HG03558 (cell line): ENCODE data around the gene NLRP3.
"Not testable (repeated sequence)": the region's sequence is repeated elsewhere in the genome, so short reads cannot be mapped to it uniquely, and the experiment has no call there.

ENCODE experiments used
- ATAC-seq: cut with Tn5 transposase; IDR thresholded peaks from one replicate; pipeline ENCODE4 v1.9.1; 2021; ENCODE audit warnings: moderate number of reproducible peaks; ENCODE audit not compliant: unreplicated experiment; ENCODE audit errors: extremely low read depth

NLRP3 gene

DNA sequence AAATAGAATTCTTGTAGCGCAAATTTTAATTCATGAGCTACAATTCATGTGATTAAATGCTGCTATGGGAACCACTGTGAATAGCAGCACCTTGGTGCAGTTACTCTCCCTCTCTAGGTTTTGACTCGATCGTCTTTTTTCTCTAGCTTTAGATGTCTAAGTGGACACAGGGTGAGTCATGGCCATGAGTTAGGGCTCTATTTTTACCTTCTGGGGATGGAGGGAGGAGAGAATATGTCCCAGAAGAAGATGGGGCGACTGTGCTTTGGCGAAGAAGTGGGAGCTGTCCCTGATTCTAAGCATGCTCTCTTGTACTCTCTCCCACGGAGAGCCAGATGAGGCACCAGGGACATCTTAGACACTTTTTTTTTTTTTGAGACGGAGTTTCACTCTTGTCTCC, 43.5 kb downstream of the NLRP3 start:
- ATAC-seq, result no peak

DNA sequence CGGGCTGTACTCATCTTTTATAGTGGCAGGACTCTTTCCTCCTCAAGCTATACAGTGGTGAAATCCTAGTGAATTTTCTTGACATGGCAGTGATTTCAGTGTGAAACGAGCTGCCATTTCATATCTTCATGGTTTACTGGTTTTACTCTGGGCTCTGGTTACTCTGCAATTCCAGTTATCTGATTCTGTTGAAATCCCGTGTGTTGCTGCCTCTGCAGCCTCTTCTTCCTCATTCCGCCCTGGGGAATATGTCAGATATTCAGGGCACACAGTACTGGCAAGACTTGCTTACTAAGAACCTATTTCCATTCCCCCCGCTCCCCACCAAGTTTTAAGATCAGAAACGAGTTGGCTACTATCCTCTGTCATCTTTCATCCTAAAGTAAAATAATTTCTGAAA, 49.8 kb downstream of the NLRP3 start:
- ATAC-seq, result no peak

DNA sequence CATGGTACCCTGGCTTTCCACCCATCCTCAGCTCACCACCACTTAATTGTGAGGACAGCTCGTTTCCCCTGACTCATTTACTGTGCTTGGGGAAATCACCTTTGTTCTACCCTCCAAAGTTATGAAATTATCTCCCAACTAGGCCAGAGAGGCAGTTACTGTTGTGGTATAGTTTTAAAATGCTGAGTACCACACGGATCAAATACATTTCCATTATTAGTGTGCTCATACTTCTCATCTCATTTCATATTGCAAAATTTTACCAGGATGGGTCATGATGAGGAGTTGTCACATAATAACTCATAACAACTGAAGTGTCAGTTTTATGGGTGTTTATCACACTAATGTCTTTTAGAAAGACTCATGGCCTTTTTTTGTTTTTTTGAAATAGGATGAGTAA, 51.2 kb downstream of the NLRP3 start:
- ATAC-seq, result no peak

DNA sequence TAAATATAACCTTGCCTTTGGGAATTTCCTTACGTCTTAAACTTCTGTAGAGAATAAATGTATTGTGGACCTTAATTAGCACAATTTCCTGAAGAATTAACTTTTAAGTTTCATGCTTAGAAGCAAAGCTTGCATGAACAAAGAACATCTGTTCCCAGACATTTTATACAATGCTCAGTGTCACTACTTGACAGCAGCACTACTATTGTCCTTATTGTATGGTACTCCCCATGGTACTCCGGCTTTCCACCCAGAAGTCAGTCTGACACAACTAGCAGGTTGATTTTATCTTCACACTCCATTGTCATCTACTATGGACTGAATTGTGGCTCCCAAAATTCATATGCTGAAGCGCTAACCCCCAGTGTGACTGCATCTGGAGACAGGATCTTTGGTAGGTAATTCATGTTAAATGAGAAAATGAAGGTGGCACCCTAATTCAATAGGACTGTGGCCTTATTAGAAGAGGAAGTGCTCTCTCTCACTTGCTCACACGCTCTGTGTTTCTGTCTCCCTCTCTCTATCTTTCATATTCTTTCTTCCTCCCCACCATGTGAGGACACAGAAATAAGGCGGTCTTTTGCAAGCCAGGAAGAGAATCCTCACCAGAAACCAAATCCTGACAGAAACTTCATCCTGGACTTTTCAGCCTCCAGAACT, 52.6 kb downstream of the NLRP3 start:
- no peak for ATAC-seq

DNA sequence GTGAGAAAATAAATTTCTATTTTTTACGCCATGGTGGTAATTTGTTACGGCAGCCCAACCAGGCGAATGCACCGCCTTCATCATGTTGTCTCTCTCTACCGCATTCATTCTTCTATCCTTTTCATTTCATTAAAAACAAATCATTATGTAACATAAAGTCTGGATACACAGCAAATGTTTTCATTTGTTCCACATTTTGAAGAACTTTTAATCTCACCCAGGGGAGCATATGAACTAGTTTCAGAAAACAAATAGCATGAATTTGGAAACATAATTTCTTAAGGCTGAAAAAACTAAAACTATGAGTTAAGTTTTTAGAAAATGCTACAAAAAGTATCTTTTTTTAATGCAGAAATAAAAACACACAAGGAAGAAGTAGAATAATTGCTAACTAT, 53.2 kb downstream of the NLRP3 start:
- no peak for ATAC-seq

DNA sequence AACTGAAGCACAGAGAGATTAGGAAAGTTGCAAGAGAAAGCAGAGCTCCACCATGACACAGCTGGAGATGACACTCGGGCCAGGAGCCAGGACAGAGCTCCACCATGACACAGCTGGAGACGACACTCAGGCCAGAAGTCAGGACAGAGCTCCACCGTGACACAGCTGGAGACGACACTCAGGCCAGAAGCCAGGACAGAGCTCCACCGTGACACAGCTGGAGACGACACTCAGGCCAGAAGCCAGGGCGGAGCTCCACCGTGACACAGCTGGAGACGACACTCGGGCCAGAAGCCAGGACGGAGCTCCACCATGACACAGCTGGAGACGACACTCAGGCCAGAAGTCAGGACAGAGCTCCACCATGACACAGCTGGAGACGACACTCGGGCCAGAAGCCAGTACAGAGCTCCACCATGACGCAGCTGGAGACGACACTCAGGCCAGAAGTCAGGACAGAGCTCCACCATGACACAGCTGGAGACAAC, 55.0 kb downstream of the NLRP3 start:
- not testable (repeated sequence) for ATAC-seq

DNA sequence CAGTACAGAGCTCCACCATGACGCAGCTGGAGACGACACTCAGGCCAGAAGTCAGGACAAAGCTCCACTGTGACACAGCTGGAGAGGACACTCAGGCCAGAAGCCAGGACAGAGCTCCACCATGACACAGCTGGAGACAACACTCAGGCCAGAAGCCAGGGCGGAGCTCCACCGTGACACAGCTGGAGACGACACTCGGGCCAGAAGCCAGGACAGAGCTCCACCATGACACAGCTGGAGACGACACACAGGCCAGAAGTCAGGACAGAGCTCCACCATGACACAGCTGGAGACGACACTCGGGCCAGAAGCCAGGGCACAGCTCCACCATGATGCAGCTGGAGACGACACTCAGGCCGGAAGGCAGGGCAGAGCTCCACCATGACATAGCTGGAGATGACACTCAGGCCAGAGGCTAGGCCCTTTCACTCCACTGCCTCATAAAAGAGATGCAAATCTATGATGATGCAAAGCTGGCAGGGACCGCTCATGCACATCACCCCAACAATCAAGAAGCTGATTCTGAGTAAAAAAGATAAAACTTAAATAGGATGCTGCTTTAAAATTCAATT, 55.6 kb downstream of the NLRP3 start:
- no peak for ATAC-seq

DNA sequence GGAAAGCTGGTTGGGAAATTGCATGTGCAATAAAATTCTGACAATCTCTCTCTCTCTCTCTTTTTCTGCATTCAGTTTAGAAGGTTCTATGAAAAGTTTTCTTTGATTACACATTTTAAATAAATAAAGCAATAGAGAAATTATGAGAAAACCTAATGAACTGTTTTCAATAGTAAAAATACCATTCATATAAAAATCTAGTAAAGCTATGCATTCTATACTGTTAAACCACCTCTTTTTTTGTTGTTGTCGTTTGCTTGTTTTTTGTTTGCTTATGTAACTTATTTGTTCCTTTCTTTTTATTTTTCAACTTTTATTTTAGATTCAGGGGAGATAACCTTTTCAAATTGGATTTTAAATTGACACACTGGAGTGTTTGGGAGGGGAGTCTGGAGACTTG, 56.1 kb downstream of the NLRP3 start:
- no peak for ATAC-seq

DNA sequence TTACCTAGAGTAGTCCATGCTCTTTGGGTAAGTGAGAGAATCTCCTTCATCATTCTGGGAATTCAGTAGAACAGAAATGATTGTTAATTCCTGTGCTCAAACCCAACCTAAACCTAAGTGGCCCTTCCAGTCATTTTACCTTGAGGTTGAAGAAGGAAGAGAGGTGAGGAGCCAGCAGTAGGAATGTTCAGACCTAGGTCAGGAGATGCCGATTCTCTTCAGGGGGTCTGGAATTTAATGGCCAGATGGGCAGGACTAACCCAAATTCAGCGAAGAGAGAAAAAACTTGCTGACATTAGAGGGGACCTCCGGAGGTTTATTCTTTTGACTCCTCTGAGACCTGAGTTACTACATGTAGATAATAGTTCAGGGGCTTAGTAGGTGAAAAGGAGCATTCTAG, 58.4 kb downstream of the NLRP3 start:
- ATAC-seq, result no peak

DNA sequence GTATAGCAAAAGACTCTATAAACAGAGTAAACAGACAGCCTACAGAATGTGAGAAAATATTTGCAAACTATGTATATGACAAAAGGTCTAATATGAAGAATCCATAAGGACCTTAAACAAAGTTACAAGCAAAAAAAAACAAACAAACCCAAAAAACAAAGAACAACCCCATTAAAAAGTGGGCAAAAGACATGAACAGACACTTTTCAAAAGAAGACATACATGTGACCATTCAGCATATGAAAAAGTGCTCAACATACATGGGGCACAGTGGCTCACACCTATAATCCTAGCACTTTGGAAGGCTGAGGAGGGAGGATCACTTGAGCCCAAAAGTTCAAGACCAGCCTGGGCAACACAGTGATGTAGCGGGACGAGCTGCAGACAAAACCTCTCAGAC, 59.8 kb downstream of the NLRP3 start:
- ATAC-seq, result no peak

DNA sequence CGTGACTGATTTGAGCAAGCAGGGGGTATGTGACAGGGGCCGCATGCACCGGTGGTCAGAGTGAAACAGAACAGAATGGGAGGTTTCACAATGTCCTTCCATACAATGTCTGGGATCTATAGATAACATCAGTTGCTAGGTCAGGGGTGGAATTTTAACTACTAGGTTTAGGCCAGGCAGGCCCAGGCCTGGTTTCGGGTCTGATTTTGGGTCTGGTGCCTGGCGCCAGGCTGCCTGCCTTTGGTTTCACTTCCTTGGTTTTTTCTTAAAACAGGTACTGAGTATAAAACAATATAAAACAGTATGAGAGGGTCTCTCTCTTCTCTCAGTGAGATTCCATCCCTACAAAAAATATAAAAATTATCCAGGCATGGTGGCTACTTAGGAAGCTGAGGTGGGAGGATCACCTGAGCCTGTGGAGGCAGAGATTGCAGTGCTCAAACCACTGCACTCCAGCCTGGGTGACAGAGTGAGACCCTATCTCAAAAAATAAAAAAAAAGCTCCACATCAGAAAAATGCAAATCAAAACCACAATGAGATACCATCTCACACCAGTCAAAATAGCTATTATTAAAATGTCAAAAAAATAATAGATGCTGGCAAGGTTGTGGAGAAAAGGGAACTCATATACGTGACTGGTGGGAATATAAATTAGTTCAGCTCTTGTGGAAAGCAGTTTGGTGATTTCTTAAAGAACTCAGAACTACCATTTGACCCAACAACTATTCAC, 60.5 kb downstream of the NLRP3 start:
- not testable (repeated sequence) for ATAC-seq

DNA sequence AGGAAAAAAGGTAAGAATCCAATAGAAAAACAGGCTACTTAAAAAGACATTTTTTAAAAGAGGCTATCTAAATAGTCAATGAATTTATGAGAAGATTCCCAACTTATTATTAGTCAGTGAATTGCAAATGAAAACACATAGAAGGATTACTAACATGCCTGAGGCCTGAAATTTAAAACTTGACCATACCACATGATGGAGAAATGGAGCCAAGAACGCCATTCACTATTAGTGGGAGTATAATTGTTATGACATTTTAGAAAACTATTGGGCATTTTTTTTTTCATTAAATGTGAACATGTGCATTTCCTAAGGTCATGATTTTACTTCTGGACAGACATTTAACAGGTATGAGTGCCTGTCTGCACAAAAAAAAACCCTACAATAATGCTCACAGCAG, 66.8 kb downstream of the NLRP3 start:
- no peak for ATAC-seq

DNA sequence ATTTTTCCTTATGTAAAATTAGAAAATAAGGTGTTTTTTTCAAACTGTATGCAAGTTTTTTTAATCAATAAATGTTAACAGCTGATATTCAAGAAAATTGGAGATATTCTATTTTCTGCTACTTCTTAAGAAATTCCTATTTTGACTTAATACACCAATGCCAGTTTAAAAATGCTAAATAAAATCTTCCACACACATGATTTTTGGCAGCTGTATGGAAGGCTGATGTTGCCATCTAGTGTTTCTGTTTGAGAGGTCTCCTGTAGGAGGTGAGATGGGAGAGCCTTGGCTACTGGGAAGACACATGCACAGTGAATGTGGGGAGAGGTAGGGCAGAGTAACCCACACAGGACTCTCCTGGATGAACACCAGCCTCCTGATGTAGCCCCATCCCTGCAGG, 71.1 kb downstream of the NLRP3 start:
- ATAC-seq, result no peak

DNA sequence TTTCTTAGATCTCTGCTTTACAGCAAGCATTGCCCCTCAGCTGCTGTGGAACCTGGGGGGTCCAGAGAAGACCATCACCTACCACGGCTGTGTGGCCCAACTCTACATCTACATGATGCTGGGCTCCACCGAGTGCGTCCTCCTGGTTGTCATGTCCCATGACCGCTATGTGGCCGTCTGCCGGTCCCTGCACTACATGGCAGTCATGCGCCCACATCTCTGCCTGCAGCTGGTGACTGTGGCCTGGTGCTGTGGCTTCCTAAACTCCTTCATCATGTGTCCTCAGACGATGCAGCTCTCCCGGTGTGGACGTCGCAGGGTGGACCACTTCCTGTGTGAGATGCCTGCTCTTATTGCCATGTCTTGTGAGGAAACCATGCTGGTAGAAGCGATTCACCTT, 75.4 kb downstream of the NLRP3 start:
- no peak for ATAC-seq

DNA sequence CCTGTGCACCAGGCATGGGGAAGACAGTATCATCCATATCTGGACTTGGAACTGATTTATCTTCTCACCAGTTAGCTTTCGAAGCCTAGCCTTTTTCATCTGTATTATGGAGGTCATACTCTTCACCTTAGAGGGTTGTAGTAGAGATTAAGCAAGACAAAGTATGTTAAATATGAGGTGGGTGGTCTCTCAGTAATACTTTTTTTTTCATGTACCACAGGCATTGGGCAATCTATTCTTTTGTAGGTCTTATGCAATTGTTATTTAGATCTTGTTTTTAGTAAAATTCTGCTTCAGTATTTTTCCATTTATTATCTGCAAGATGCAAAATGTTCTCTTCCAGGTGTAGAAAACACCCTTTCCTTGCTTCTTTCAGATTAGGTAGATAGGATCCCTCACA, 77.1 kb downstream of the NLRP3 start:
- ATAC-seq, result no peak

DNA sequence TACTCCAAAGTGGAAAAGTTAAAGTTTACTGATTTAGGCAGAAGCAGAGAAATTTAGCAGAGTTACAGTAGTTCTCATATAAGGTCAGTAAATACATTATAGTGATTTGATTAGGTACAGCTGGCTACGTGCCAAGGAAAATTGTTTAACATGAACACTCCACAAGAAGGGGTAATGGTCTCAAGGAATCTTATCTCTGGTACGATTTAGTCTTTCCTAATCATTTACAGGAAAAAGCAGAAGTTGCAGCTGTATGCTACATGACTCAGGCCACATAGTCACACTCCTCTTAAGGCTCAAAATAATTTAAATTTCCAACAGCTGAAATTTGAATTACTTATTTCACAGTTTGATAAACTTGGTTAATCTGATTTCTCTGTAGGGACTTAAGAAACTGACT, 78.8 kb downstream of the NLRP3 start:
- no peak for ATAC-seq

DNA sequence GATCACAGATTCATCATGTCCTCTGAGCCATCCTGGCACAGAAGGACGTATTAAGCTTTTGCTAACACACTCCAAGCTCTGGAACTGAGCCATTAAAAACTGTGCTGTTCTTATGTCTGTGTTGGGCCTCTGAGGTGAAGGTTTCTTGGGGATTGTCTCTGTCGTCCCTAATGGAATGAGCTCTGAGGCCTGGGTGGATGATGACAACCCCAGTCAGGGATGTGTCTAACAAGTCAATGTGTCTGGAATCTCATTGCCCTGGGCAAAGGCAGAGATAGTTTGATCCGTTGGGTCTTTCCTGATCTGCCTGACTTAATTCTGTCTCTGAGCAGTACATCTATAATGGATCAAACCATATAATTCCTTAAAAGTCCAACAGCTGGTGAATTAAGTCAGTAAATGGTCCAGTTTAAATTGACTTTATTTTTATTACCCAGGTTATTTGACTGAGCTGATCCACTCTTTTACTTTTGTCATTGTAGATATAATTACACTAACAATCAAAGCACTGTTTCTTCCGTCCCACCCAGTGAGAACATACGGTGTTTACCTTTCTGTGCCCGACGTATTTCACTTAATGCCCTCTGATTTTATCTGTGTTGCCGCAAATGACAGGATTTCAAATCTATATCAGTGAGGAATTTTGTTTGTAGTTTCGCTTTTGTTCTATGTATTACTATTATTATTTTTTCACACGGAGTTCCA, 80.8 kb downstream of the NLRP3 start:
- ATAC-seq, result no peak
